Endodermal cell (in vitro differentiated cells): ENCODE results near the gene SPTAN1. TPM values are rescaled to one million over a fixed set of nuclear protein-coding genes. Genes with fewer than 3 reads are reported as not detected.

Source experiments
- DNase-seq: peaks from one replicate; pipeline ENCODE4 v3.0.0-alpha.2; 2017
- H3K27ac ChIP-seq: 2 replicates; pipeline ENCODE4 v1.5.1; 2013; ENCODE audit warnings: mild to moderate bottlenecking, low read depth, low read length, moderate library complexity
- H3K27me3 ChIP-seq: 2 replicates; pipeline ENCODE4 v1.6.1; 2013; ENCODE audit warnings: mild to moderate bottlenecking, low read length, moderate library complexity; ENCODE audit not compliant: insufficient read depth, control insufficient read depth, poor library complexity, severe bottlenecking
- H3K36me3 ChIP-seq: 2 replicates; pipeline ENCODE4 v1.7.0; 2013; ENCODE audit warnings: mild to moderate bottlenecking, low read length, moderate library complexity; ENCODE audit not compliant: control insufficient read depth, insufficient read depth
- H3K4me1 ChIP-seq: one replicate; pipeline ENCODE4 v1.7.0; 2013; ENCODE audit warnings: low read length; ENCODE audit not compliant: control insufficient read depth, insufficient read depth
- H3K4me3 ChIP-seq: 2 replicates; pipeline ENCODE4 v1.5.1; 2013; ENCODE audit warnings: mild to moderate bottlenecking, low read length, moderate library complexity
- H3K9ac ChIP-seq: 2 replicates; pipeline ENCODE4 v1.6.1; 2013; ENCODE audit warnings: mild to moderate bottlenecking, low read length, moderate library complexity; ENCODE audit not compliant: poor library complexity, severe bottlenecking; ENCODE audit errors: extremely low read depth
- H3K9me3 ChIP-seq: 2 replicates; pipeline ENCODE4 v1.6.1; 2013; ENCODE audit warnings: mild to moderate bottlenecking, low read length, moderate library complexity; ENCODE audit not compliant: control insufficient read depth
- H3K27ac Mint-ChIP-seq: 2 replicates; pipeline ENCODE4 v1.8.0; 2020; ENCODE audit warnings: mixed read lengths
- H3K27me3 Mint-ChIP-seq: 2 replicates; pipeline ENCODE4 v1.8.0; 2021; ENCODE audit warnings: mild to moderate bottlenecking, mixed read lengths; ENCODE audit not compliant: insufficient read depth
- H3K36me3 Mint-ChIP-seq: 2 replicates; pipeline ENCODE4 v1.8.0; 2020; ENCODE audit warnings: low read depth, mixed read lengths
- H3K4me1 Mint-ChIP-seq: 2 replicates; pipeline ENCODE4 v1.8.0; 2020; ENCODE audit warnings: mixed read lengths
- H3K4me3 Mint-ChIP-seq: 2 replicates; pipeline ENCODE4 v1.8.0; 2020; ENCODE audit warnings: mild to moderate bottlenecking, moderate library complexity, mixed read lengths
- H3K9me3 Mint-ChIP-seq: 2 replicates; pipeline ENCODE4 v1.8.0; 2020; ENCODE audit warnings: mild to moderate bottlenecking, mixed read lengths
- WGBS, 2 experiments: methylation state at CpG; one replicate each; pipeline versions ENCODE4 v1.1.5 to v1.1.7; 2013; ENCODE audit warnings: missing lambda C conversion rate in 2 of 2, mixed read lengths in 1 of 2; ENCODE audit not compliant: insufficient coverage in 1 of 2, insufficient read length in 1 of 2; 5-methylcytosine and 5-hydroxymethylcytosine counted together
- total RNA-seq, 2 donors: library from RNA; stranded (reverse); fragmentation: NEBNext Ultra II Directional in 1 of 2; extraction: Animal tissue kit (Norgen Biotek cat#: 25700) in 1 of 2; gene quantifications; 2 replicates in 1 of 2; 3 replicates in 1 of 2; pipeline ENCODE4 v1.2.1, GENCODE V29; 2021
- TF ChIP-seq, protein P1 (sequence below): fragments of 200-600 bp; sonication (generic); conservative IDR thresholded peaks from 2 replicates; pipeline ENCODE4 v1.5.0; 2021; ENCODE audit warnings: antibody characterized with exemption, mild to moderate bottlenecking

SPTAN1 gene
- total RNA-seq, 2 donors from 2014 or later = 309 to 319 TPM

DNA sequence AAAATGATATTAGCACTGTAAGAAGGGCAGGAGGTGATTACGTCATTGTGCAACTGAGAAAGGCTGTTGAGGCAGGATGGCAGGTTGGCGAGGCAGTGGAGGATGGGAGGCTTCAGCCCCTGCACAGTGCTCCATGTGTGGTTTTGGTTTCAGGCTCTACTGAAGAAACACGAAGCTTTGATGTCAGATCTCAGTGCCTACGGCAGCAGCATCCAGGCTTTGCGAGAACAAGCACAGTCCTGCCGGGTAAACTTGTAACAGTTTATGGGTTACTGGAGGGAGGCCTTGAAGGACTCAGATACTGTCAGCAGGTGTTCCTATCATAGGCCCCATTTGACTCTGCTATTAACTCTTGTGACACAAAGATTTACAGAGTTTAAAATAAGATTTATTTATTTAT is 35.1 kb downstream of the SPTAN1 start:
- Histone ChIP-seq H3K27me3 (no peaks in the 10 kb centered on the region), H3K4me1 (no peaks in the 10 kb centered on the region), H3K36me3 (peaks cover 89% of the 10 kb centered on the region), H3K4me3 (no peak overlapping the region), H3K9ac (no peak overlapping the region), H3K27ac (no peak overlapping the region), H3K9me3 (no peaks in the 10 kb centered on the region)
- Mint-ChIP-seq H3K27ac (no peak overlapping the region), H3K4me3 (no peak overlapping the region), H3K27me3 (no peaks in the 10 kb centered on the region), H3K9me3 (no peaks in the 10 kb centered on the region), H3K4me1 (no peaks in the 10 kb centered on the region), H3K36me3 (peaks cover 82% of the 10 kb centered on the region)
- DNase-seq = no peak
- TF ChIP-seq, protein P1, sequence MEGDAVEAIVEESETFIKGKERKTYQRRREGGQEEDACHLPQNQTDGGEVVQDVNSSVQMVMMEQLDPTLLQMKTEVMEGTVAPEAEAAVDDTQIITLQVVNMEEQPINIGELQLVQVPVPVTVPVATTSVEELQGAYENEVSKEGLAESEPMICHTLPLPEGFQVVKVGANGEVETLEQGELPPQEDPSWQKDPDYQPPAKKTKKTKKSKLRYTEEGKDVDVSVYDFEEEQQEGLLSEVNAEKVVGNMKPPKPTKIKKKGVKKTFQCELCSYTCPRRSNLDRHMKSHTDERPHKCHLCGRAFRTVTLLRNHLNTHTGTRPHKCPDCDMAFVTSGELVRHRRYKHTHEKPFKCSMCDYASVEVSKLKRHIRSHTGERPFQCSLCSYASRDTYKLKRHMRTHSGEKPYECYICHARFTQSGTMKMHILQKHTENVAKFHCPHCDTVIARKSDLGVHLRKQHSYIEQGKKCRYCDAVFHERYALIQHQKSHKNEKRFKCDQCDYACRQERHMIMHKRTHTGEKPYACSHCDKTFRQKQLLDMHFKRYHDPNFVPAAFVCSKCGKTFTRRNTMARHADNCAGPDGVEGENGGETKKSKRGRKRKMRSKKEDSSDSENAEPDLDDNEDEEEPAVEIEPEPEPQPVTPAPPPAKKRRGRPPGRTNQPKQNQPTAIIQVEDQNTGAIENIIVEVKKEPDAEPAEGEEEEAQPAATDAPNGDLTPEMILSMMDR = no peak
- WGBS, 2 experiments = 81 to 82% methylated on average over 6 of the region's 6 CpGs

- no peak overlapping the region for H3K4me3 ChIP-seq
- H3K9ac ChIP-seq = no peak overlapping the region
- H3K9me3 Mint-ChIP-seq = no peaks in the 10 kb centered on the region
- H3K4me1 Mint-ChIP-seq = no peaks in the 10 kb centered on the region
- H3K27me3 Mint-ChIP-seq = no peaks in the 10 kb centered on the region
- DNase-seq = no peak
- H3K27ac Mint-ChIP-seq = no peak overlapping the region
- no peak overlapping the region for H3K4me3 Mint-ChIP-seq
- H3K36me3 ChIP-seq = peaks cover 89% of the 10 kb centered on the region
- 92 to 94% methylated on average over 2 to 11 of the region's 11 CpGs for WGBS, 2 experiments
- H3K27ac ChIP-seq = no peak overlapping the region
- H3K36me3 Mint-ChIP-seq = peaks cover 82% of the 10 kb centered on the region
- no peaks in the 10 kb centered on the region for H3K27me3 ChIP-seq
- TF ChIP-seq, protein P1 = no peak
- no peaks in the 10 kb centered on the region for H3K9me3 ChIP-seq
- no peaks in the 10 kb centered on the region for H3K4me1 ChIP-seq
These were observed 36.3 kb downstream of the SPTAN1 start for GRCh38 chr9:128588581-128589233.

DNA sequence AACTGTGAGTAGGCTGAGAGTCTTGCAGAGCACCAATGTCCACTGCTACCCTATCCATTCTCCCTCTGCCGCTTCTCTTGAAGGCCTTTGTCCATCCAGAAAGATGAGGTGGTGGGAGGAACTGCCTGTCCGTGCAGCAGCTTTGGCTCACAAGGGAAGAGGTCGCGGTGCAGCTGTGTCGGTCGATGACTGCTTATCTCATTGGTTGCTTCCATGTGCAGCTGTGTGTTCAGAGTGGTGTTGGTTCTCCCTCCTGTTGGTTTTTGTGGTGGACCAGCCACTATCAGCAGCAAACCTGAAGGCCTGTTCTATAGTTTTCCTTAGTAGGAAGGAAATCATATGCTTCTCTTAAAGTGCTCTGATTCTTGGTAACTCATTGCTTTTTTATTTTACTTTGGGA is 40.7 kb downstream of the SPTAN1 start:
- Mint-ChIP-seq H3K4me1 (no peaks in the 10 kb centered on the region), H3K27me3 (no peaks in the 10 kb centered on the region), H3K27ac (no peak overlapping the region), H3K4me3 (no peak overlapping the region), H3K9me3 (no peaks in the 10 kb centered on the region), H3K36me3 (peaks cover 84% of the 10 kb centered on the region)
- TF ChIP-seq, protein P1 = no peak
- Histone ChIP-seq H3K9ac (no peak overlapping the region), H3K9me3 (no peaks in the 10 kb centered on the region), H3K4me1 (no peaks in the 10 kb centered on the region), H3K36me3 (peaks cover 62% of the 10 kb centered on the region), H3K27ac (no peak overlapping the region), H3K27me3 (no peaks in the 10 kb centered on the region), H3K4me3 (no peak overlapping the region)
- WGBS, 2 experiments = 95 to 100% methylated on average over 1 to 6 of the region's 6 CpGs
- no peak for DNase-seq
